T47D (cell line): ENCODE data around the gene FAM83G.

Experiments
- DNase-seq, 2 experiments: peaks; one replicate each; pipeline versions ENCODE4 v3.0.0 to v3.0.0-alpha.2; 2011 to 2012; ENCODE audit warnings: low read depth in 1 of 2, low spot score in 1 of 2
- JUND ChIP-seq: IDR thresholded peaks from 2 replicates; pipeline ENCODE4 v1.6.1; 2012; ENCODE audit warnings: low read depth
- in situ Hi-C: cut with HindIII; loops from 2 replicates; pipeline ENCODE4 v1.10.0; 2016; ENCODE audit warnings: low sequenced_read_pairs, low pct_unique_long_range_greater_than_20kb

Gene FAM83G

GRCh38 chr17:19005789-19006430, 1.3 kb upstream of the FAM83G start:
- TF ChIP-seq JUND: no peak
- no peak for DNase-seq
- in situ Hi-C loops: no loop called here

DNA sequence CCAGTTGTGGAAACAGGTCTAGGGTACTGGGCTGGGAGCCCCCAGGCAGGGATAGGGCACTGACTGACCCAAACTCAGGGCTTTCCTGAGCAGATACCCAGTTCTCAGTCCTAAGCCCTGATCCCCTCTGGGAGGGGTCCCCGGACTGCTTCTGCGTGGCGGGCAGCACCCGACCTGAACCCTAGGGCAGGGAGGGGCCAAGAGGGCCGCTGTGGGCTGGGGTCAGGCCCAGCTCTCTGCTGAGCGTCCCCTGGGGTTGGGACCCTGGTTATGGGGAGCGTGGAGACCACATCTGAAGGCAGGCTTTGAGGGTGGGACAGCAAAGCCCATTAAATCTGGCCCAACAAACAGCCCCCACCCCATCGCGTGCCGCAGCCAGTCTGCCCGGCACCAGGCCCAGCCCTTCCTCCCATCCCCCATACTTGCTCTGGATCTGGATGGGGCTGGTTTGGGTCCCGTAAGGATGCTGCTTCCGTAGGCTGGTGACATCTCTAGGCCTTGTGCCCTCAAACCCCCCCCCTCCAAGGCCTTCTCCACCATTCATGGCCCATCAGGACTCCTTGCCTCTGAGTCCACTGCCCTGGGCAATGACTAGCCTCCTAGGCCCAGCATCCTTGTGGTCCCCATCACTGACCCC, 691 bp upstream of the FAM83G start:
- no peak for TF ChIP-seq JUND
- in situ Hi-C loops: no loop called here
- no peak for DNase-seq

GRCh38 chr17:19003543-19004420, 782 bp downstream of the FAM83G start:
- no peak for TF ChIP-seq JUND
- DNase-seq: no peak
- in situ Hi-C loops: no loop called here

DNA sequence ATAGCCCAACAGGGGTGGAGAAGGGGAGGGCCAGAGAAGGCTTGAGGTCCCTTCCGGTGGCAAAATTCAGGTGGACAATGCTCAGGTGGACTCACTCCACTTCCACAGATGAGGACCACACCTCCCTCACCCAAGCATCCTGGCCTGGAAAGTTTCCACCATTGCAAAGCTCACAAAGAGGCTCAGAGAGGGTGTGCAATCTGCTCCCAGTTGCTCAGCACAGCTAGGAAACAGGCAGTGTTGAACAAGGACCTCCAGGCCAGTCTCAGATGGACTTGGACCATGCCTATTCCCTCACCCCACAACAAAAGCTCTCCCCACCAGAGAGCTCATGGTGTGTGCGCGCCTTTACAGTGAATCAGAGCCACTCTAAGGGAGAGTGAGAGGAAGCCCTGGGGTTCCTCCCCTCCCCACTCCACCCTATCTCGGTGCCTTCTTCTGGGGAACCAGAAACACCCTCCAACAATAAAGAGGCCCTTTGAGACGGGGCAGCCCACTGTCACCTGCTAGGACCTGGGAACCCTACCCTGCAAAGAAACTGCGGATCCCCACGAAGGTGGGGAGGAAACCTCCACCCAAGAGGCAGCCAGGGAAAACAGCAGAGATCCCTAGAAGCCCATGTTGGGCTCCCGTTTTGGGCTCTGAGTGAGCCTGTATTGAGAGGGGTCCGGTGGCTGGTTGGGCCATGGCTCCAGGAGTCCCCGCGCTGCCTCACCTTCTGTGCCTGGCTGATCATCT, 1.6 kb downstream of the FAM83G start:
- DNase-seq: no peak
- no peak for TF ChIP-seq JUND
- in situ Hi-C loops: no loop called here

GRCh38 chr17:19001907-19002590, 2.5 kb downstream of the FAM83G start:
- TF ChIP-seq JUND: no peak
- in situ Hi-C loops: no loop called here
- DNase-seq: no peak

- in situ Hi-C loops: no loop called here
- DNase-seq: no peak
- no peak for TF ChIP-seq JUND
Observed at GRCh38 chr17:19000531-19001325, 3.8 kb downstream of the FAM83G start.

- in situ Hi-C loops: no loop called here
- no peak for TF ChIP-seq JUND
- no peak for DNase-seq
Observed at GRCh38 chr17:18999911-19000310, 4.7 kb downstream of the FAM83G start.

DNA sequence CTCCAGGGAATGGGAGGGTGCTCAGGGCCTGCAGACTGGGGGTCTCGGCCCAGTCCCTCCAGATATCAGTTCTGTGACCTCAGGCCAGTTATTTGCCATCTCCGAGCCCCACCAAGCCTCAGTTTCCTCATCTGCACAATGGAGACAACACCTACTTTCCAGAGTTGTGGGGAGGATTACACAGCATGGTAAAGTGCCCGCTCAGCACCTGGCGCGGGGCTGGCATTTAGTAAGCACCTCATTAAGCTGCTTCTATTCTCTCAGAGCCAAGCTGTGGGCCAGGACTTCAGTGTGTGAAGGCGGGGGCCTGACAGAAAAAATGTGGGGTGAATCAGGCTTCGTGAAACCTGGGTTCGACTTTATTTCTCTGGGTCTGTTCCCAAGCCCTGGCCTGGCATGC, 5.2 kb downstream of the FAM83G start:
- no peak for TF ChIP-seq JUND
- no peak for DNase-seq

GRCh38 chr17:18997650-18998196, 6.8 kb downstream of the FAM83G start:
- no peak for TF ChIP-seq JUND
- in situ Hi-C loops: no loop called here
- no peak for DNase-seq

More for the DNA sequence above, 5.2 kb downstream of the FAM83G start:
- in situ Hi-C loops: no loop called here

- in situ Hi-C loops: no loop called here
- no peak for DNase-seq
- TF ChIP-seq JUND: no peak
Observed at GRCh38 chr17:18996458-18996857, 8.1 kb downstream of the FAM83G start.

DNA sequence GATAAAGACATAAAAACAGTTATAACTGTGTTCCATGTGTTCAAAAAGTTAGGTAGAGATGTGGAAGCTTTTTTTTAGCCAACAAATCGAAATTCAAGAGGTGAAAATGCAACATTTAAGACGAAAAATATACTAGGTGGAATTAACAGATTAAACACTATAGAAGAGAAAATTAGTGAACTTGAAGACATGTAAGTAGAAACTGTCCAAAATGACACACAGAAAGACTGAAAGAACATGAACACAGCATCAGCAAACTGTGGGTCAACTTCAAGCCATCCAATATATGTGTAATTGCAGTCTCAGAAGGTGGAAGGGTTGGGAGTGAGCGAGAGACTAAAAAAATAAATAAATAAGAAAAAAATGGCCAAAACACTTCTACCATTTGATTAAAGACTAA, 9.3 kb downstream of the FAM83G start:
- no peak for DNase-seq
- in situ Hi-C loops: no loop called here

More for the DNA sequence above, 9.3 kb downstream of the FAM83G start:
- TF ChIP-seq JUND: no peak
